Astrocyte (in vitro differentiated cells and primary cell): ENCODE measurements around the gene MYH15. TPM values are rescaled to one million over a fixed set of nuclear protein-coding genes. Genes with fewer than 3 reads are reported as not detected.

Experiments used
- DNase-seq: peaks from one replicate; pipeline ENCODE4 v3.0.0-alpha.2; 2010; ENCODE audit warnings: low read depth
- FAIRE-seq: peaks from 2 replicates; lab custom pipeline; 2011; peaks lifted over from hg19 to GRCh38; lab: Jason Lieb, UNC
- H2AFZ ChIP-seq: 2 replicates; pipeline ENCODE4 v1.6.0; 2012; ENCODE audit warnings: low read depth, low read length, inconsistent platforms
- H3K27ac ChIP-seq: 2 replicates; pipeline ENCODE4 v1.5.1; 2011; ENCODE audit warnings: low read depth, low read length, inconsistent platforms
- H3K27me3 ChIP-seq: 2 replicates; pipeline ENCODE4 v1.6.0; 2011; ENCODE audit warnings: low read length, inconsistent platforms; ENCODE audit not compliant: insufficient read depth
- H3K36me3 ChIP-seq: 2 replicates; pipeline ENCODE4 v1.5.1; 2011; ENCODE audit warnings: low read length, inconsistent platforms; ENCODE audit not compliant: insufficient read depth
- H3K4me1 ChIP-seq: 2 replicates; pipeline ENCODE4 v1.5.1; 2011; ENCODE audit warnings: low read length, inconsistent platforms; ENCODE audit not compliant: insufficient read depth
- H3K4me2 ChIP-seq: 2 replicates; pipeline ENCODE4 v1.6.0; 2012; ENCODE audit warnings: low read length, inconsistent platforms
- H3K4me3 ChIP-seq: 2 replicates; pipeline ENCODE4 v1.5.1; 2011; ENCODE audit warnings: low read depth, mild to moderate bottlenecking, low read length, inconsistent platforms; ENCODE audit not compliant: insufficient read depth
- H3K79me2 ChIP-seq: 2 replicates; pipeline ENCODE4 v1.6.0; 2012; ENCODE audit warnings: mild to moderate bottlenecking, low read length, inconsistent platforms; ENCODE audit not compliant: insufficient read depth
- H3K9ac ChIP-seq: 2 replicates; pipeline ENCODE4 v1.6.0; 2012; ENCODE audit warnings: mild to moderate bottlenecking, low read length, inconsistent platforms
- H3K9me3 ChIP-seq: 2 replicates; pipeline ENCODE4 v1.5.1; 2012; ENCODE audit warnings: low read depth, mild to moderate bottlenecking, low read length, inconsistent platforms; ENCODE audit not compliant: insufficient read depth
- H4K20me1 ChIP-seq: 2 replicates; pipeline ENCODE4 v1.6.0; 2012; ENCODE audit warnings: low read length, inconsistent platforms; ENCODE audit not compliant: insufficient read depth
- H3K27ac Mint-ChIP-seq: one replicate; pipeline ENCODE4 v1.8.0; 2021; ENCODE audit warnings: mild to moderate bottlenecking, mixed read lengths; ENCODE audit not compliant: unreplicated experiment
- H3K27me3 Mint-ChIP-seq: one replicate; pipeline ENCODE4 v1.8.0; 2021; ENCODE audit warnings: low read depth, mixed read lengths; ENCODE audit not compliant: unreplicated experiment
- H3K36me3 Mint-ChIP-seq: one replicate; pipeline ENCODE4 v1.8.0; 2021; ENCODE audit warnings: low read depth, mixed read lengths; ENCODE audit not compliant: unreplicated experiment
- H3K4me1 Mint-ChIP-seq: one replicate; pipeline ENCODE4 v1.8.0; 2021; ENCODE audit warnings: low read depth, mixed read lengths; ENCODE audit not compliant: unreplicated experiment
- H3K4me3 Mint-ChIP-seq: one replicate; pipeline ENCODE4 v1.8.0; 2021; ENCODE audit warnings: mild to moderate bottlenecking, moderate library complexity, mixed read lengths; ENCODE audit not compliant: unreplicated experiment
- H3K9me3 Mint-ChIP-seq: one replicate; pipeline ENCODE4 v1.8.0; 2021; ENCODE audit warnings: mild to moderate bottlenecking, mixed read lengths; ENCODE audit not compliant: unreplicated experiment
- EZH2 ChIP-seq: IDR thresholded peaks from 2 replicates; pipeline ENCODE4 v1.6.1; 2012; ENCODE audit warnings: mild to moderate bottlenecking, low read length, inconsistent platforms; ENCODE audit not compliant: insufficient read depth
- total RNA-seq: library from RNA; stranded (reverse); gene quantifications from 2 replicates; pipeline ENCODE4 v1.2.1, GENCODE V29; 2021
- TF ChIP-seq, protein P1 (sequence below): IDR thresholded peaks from 2 replicates; pipeline ENCODE4 v1.5.1; 2011; ENCODE audit warnings: low read depth, mild to moderate bottlenecking, inconsistent platforms, low read length, moderate library complexity; ENCODE audit not compliant: insufficient read depth

MYH15 gene
- total RNA-seq, 1 donor from 2014 or later = 0.59 TPM

- Histone ChIP-seq H3K36me3 (no peaks in the 10 kb centered on the region), H3K4me1 (no peaks in the 10 kb centered on the region), H3K4me3 (no peak overlapping the region), H2AFZ (no peak overlapping the region), H3K9ac (no peak overlapping the region), H3K27me3 (no peaks in the 10 kb centered on the region), H3K9me3 (no peaks in the 10 kb centered on the region), H3K79me2 (no peaks in the 10 kb centered on the region), H4K20me1 (no peaks in the 10 kb centered on the region), H3K27ac (no peak overlapping the region), H3K4me2 (no peak overlapping the region)
- no peaks in the 10 kb centered on the region for H3K27me3 Mint-ChIP-seq
- no peaks in the 10 kb centered on the region for H3K9me3 Mint-ChIP-seq
- no peak for TF ChIP-seq EZH2
- TF ChIP-seq, protein P1, sequence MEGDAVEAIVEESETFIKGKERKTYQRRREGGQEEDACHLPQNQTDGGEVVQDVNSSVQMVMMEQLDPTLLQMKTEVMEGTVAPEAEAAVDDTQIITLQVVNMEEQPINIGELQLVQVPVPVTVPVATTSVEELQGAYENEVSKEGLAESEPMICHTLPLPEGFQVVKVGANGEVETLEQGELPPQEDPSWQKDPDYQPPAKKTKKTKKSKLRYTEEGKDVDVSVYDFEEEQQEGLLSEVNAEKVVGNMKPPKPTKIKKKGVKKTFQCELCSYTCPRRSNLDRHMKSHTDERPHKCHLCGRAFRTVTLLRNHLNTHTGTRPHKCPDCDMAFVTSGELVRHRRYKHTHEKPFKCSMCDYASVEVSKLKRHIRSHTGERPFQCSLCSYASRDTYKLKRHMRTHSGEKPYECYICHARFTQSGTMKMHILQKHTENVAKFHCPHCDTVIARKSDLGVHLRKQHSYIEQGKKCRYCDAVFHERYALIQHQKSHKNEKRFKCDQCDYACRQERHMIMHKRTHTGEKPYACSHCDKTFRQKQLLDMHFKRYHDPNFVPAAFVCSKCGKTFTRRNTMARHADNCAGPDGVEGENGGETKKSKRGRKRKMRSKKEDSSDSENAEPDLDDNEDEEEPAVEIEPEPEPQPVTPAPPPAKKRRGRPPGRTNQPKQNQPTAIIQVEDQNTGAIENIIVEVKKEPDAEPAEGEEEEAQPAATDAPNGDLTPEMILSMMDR = no peak
- FAIRE-seq = no peak
- H3K4me3 Mint-ChIP-seq = no peak overlapping the region
- H3K27ac Mint-ChIP-seq = no peak overlapping the region
- DNase-seq = no peak
- peaks cover 4% of the 10 kb centered on the region for H3K4me1 Mint-ChIP-seq
- H3K36me3 Mint-ChIP-seq = no peaks in the 10 kb centered on the region
Measured at GRCh38 chr3:108505811-108506210, 4.6 kb downstream of the MYH15 start.

GRCh38 chr3:108503722-108504121, 6.7 kb downstream of the MYH15 start:
- H3K4me1 ChIP-seq = no peaks in the 10 kb centered on the region
- H3K9me3 ChIP-seq = no peaks in the 10 kb centered on the region
- no peaks in the 10 kb centered on the region for H3K36me3 Mint-ChIP-seq
- H3K79me2 ChIP-seq = no peaks in the 10 kb centered on the region
- H3K27ac Mint-ChIP-seq = no peak overlapping the region
- H3K36me3 ChIP-seq = no peaks in the 10 kb centered on the region
- DNase-seq (no peak), FAIRE-seq (no peak)
- no peak overlapping the region for H3K4me3 Mint-ChIP-seq
- no peak overlapping the region for H3K9ac ChIP-seq
- no peaks in the 10 kb centered on the region for H3K4me1 Mint-ChIP-seq
- H2AFZ ChIP-seq = no peak overlapping the region
- no peaks in the 10 kb centered on the region for H4K20me1 ChIP-seq
- H3K27me3 Mint-ChIP-seq = no peaks in the 10 kb centered on the region
- H3K27me3 ChIP-seq = no peaks in the 10 kb centered on the region
- no peak overlapping the region for H3K4me2 ChIP-seq
- TF ChIP-seq, protein P1 = no peak
- TF ChIP-seq EZH2 = no peak
- H3K27ac ChIP-seq = no peak overlapping the region
- no peaks in the 10 kb centered on the region for H3K9me3 Mint-ChIP-seq
- no peak overlapping the region for H3K4me3 ChIP-seq

DNA sequence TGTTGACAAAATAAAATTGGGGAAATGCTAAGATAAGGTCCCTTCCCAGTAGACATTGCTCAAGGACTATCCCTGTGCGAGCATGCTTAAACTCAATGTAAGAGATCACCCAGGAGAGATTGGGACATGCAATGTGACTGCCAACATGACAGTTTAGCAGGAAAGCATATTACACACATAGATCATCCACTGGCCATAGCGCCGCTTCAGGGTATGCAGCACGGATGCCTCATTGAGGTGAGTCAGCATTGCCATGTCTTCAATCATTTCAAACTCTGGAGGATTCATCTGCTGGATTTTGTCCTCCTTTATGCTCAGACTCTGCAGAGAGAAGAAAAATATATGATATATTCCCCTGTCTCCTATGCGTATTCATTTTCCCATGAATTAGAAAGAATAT, 8.9 kb downstream of the MYH15 start:
- H3K27ac Mint-ChIP-seq = no peak overlapping the region

More for the DNA sequence above, 8.9 kb downstream of the MYH15 start:
- no peak overlapping the region for H3K4me3 ChIP-seq
- no peaks in the 10 kb centered on the region for H3K9me3 Mint-ChIP-seq
- H3K4me3 Mint-ChIP-seq = no peak overlapping the region
- H3K79me2 ChIP-seq = no peaks in the 10 kb centered on the region
- TF ChIP-seq, protein P1 = no peak
- H3K27me3 ChIP-seq = no peaks in the 10 kb centered on the region
- H2AFZ ChIP-seq = no peak overlapping the region
- H3K36me3 ChIP-seq = no peaks in the 10 kb centered on the region
- no peaks in the 10 kb centered on the region for H3K27me3 Mint-ChIP-seq
- no peaks in the 10 kb centered on the region for H4K20me1 ChIP-seq
- no peak overlapping the region for H3K4me2 ChIP-seq
- FAIRE-seq (no peak), DNase-seq (no peak)
- no peaks in the 10 kb centered on the region for H3K36me3 Mint-ChIP-seq
- H3K9me3 ChIP-seq = no peaks in the 10 kb centered on the region
- no peaks in the 10 kb centered on the region for H3K4me1 Mint-ChIP-seq
- no peak overlapping the region for H3K27ac ChIP-seq
- H3K9ac ChIP-seq = no peak overlapping the region
- no peaks in the 10 kb centered on the region for H3K4me1 ChIP-seq
